ENCODE measurements around the gene PDE7B.

- TF ChIP-seq CTCF (conservative IDR thresholded peaks at IDR 0.05; ENCODE audit: low read depth, low read length), result no peak
- no peak for TF ChIP-seq EZH2phosphoT487 (IDR thresholded peaks at IDR 0.05; ENCODE audit: borderline replicate concordance, low read length)
- TF ChIP-seq EZH2 (IDR thresholded peaks at IDR 0.05; ENCODE audit: low read length, unreplicated experiment), result no peak
Observed at GRCh38 chr6:135826236-135826804, 25.2 kb upstream of the PDE7B start.
